HG03196 (cell line): ENCODE results near the gene ARID5B.

Experiments used
- ATAC-seq: cut with Tn5 transposase; IDR thresholded peaks from one replicate; pipeline ENCODE4 v1.9.1; 2021; ENCODE audit not compliant: unreplicated experiment

Gene ARID5B

GRCh38 chr10:62047228-62047892, 145.9 kb downstream of the ARID5B start:
- no peak for ATAC-seq

- ATAC-seq, result no peak
Measured at GRCh38 chr10:62047960-62048383, 146.5 kb downstream of the ARID5B start.

- no peak for ATAC-seq
Measured at GRCh38 chr10:62048470-62048869, 147.0 kb downstream of the ARID5B start.

DNA sequence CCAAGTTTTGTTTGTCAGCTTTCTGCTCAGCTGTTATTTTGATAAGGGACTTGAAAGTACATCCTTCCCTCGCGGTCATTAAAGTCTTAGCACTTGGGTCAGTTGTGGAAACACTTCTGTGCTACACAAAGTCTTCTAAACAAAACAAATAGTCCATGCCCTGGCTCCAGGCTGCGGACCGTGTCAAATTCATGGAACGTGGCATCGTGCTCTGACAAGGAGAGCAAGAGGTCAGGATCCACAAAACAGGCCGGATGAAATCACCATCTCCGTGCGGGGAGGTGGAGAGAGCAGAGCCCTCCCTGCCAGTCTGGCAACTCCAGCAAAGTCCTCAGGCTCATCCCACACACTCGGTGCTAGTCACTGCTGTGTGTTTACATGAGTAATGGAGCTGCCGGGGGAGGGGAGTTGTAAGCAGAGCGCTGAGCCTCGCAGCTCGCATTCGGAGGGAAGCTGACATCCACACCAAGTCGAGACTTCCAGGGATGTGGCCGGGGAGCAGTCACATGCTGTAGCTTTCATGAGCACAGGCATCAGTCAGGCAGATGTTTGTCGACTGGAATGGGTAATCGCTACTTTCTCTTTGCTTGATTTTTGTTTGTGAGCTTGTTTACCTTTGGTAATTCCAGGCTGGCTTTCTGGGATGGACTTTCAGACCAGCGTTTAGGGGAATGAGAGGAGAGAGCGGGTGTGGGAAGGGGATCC, 147.6 kb downstream of the ARID5B start:
- no peak for ATAC-seq

- ATAC-seq, result no peak
Measured at GRCh38 chr10:62049624-62050345, 148.3 kb downstream of the ARID5B start.

DNA sequence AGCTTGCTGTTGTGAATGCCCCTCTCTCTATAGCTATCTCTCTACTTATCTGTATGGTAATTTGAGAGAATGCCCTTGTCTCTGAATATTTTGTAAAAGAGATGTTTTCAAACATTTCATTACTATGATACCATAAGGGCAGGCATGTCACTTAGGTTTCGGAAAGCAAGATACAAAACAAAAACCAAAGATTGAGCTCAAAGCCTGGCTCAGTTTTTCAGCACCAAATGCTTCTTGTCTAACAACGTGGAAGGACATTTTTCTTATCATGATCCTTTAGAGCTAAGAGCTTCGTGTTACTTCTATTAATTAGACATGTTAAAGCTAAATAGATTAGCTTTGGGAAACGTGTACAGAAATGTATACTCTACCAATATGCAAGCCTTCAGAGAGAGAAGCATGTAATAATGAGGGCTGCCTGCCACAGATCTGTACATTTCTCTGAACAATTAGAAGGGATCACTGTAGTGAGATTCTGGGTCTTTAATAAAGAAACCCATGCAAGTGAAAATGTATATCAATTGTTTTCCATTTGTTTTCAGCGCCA, 148.9 kb downstream of the ARID5B start:
- no peak for ATAC-seq

GRCh38 chr10:62050893-62051433, 149.5 kb downstream of the ARID5B start:
- peak; percentile 40 for ATAC-seq

DNA sequence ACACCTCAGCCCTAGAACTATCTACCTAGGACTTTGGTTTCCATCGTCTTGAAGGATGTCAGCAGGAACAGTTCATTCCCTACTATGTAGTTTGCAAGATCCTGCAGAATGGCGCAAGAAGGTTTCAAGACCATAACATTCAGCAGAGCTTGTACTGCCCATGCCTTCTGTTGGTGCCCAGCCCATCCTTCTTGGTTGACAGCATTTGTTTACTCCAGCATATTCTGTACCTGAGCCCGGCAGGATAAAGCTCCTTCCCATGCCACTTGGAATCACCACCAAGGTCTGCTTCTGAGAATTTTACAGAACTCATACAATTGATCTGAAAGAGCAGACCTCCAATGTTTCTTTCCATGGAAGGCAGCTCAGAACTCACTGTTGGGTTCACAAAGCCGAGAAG, 150.8 kb downstream of the ARID5B start:
- no peak for ATAC-seq

DNA sequence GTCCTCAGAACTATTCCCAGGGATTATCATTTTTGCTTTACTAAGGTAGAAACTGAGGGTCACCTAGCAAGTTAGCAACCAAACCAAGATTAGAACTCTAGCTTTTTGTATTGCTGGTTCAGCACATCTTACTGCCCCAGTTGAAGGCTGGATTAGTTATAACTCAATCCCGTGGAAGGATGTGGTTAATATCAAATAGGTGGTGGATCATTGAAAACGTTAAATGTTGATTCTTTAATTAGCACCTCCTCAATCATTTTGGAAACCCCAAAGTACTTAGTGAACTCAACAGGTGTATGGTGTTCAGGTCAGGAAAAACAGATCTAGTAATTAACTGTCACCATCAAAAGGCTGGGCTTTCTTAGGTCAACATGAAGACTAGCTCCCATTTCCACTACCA, 152.4 kb downstream of the ARID5B start:
- no peak for ATAC-seq

GRCh38 chr10:62054408-62054807, 152.9 kb downstream of the ARID5B start:
- no peak for ATAC-seq

- ATAC-seq, result no peak
Measured at GRCh38 chr10:62054830-62055229, 153.3 kb downstream of the ARID5B start.

DNA sequence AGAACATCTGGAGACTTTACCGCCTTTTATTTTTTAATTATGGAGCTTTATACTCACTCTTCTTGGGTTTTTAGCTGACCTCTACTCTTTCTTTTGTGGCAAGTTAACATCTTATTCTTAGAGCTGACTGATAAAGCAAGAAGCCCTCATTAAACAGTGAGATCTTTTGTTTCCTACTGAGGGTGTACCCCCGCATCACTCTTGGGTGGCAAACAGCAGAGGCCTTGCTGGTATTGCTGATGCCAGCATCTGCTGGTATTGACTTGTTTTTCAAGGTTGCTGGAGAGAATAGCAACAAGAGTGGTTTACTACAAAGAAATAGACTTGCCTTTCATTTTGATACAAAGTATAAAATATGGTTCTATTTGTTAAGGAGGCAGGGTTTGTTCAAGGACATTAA, 154.7 kb downstream of the ARID5B start:
- no peak for ATAC-seq

DNA sequence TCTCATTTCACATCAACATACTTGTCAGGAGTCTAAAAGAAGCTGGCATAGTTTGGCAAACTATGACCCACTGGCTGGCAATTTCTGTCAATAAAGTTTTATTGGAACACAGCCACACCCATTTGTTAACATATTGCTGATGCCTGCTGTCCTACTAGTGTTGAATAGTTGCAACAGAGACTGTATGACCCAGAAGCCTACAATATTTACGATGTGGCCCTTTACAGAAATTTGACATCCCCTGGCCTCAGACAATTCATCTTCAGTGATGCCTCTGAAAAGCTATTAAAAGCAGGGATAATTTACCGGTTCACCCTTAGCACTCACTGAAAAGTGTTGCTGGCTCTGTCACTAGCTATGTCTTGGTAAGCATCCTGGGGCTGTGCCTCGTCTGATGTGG, 155.2 kb downstream of the ARID5B start:
- ATAC-seq, result no peak

GRCh38 chr10:62057359-62057758, 155.9 kb downstream of the ARID5B start:
- no peak for ATAC-seq

- no peak for ATAC-seq
Measured at GRCh38 chr10:62057850-62058249, 156.4 kb downstream of the ARID5B start.

GRCh38 chr10:62058476-62058875, 157.0 kb downstream of the ARID5B start:
- no peak for ATAC-seq

GRCh38 chr10:62058896-62059216, 157.4 kb downstream of the ARID5B start:
- no peak for ATAC-seq

DNA sequence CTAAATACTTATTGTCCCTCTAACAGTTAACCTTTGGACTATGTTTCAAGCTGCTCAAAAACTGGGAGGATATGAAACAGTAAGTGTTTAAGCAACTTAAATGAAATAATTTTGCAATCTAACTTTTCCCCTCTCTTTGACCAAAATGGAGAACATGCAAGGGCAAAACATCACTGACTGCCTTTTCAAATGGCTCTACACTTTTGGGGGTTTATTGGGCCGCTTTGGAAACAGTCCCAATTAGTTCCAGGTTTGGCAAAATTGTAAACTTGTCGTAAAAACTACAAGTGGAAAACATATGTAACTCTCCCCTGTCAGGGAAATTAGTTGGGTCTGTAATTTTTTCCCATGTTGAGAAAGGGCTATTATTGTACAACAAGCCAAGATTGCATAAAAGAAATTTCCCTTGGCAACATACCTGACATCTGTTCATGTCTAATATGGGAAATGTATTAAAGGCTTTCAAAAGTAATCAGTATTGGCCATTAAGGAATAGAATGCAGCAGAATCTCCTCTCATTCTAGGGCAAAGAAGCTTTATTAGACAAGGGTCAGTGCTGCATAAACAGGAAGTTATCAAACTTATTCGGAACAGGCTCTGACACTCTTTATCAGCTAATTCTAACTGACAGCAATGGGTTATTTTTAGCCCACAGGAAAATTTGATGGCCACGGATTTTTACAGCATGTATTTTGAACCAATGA, 157.9 kb downstream of the ARID5B start:
- ATAC-seq, result no peak

DNA sequence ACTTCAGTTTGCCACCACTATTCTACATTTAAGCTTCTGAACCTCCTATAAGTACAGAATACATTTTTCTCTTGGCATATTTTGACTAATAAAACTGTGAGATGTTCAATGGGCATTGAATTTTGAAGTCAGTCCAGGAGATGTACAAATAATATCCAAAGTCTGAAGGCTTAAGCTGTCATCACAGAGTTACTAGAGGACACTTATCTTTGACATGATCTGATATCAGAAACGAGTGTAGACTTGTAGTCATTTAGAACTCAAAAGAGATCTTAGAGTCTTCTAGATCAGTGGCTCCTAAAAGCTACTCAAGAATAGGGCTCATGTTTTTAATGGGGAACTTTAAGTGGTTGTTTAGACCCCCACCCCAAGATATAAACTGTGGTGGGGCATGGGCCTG, 160.5 kb downstream of the ARID5B start:
- ATAC-seq, result no peak

GRCh38 chr10:62062752-62063512, 161.4 kb downstream of the ARID5B start:
- no peak for ATAC-seq
